Gastrocnemius medialis (tissue), 4 donors: ENCODE results near the gene CTNNBIP1. TPM values are rescaled to one million over a fixed set of nuclear protein-coding genes. Genes with fewer than 3 reads are reported as not detected.

Experiments used
- ATAC-seq, 2 donors: fragments of 150-250 bp; one replicate each; pipeline ENCODE4 v1.9.1; 2016
- DNase-seq, 2 donors: peaks; one replicate each; pipeline ENCODE4 v3.0.0-alpha.2; 2019
- H3K27ac ChIP-seq, 4 donors: fragments of 200-600 bp; sonication (generic); 1 replicate in 1 of 4; 2 replicates in 3 of 4; pipeline ENCODE4 v1.5.1; 2016 to 2018; ENCODE audit warnings: mild to moderate bottlenecking in 2 of 4, moderate library complexity in 1 of 4
- H3K27me3 ChIP-seq, 3 donors: fragments of 200-600 bp; sonication (generic) in 2 of 3; 1 replicate in 1 of 3; 2 replicates in 2 of 3; pipeline versions ENCODE4 v1.5.1 to v1.6.0; 2016 to 2019; ENCODE audit warnings: mild to moderate bottlenecking in 1 of 3, moderate library complexity in 1 of 3
- H3K36me3 ChIP-seq, 2 donors: fragments of 200-600 bp; sonication (generic) in 1 of 2; one replicate each; pipeline ENCODE4 v1.5.1; 2017 to 2018
- H3K4me1 ChIP-seq, 2 donors: fragments of 200-600 bp; sonication (generic) in 1 of 2; one replicate each; pipeline ENCODE4 v1.5.1; 2016 to 2017; ENCODE audit warnings: mild to moderate bottlenecking in 2 of 2
- H3K4me3 ChIP-seq, 4 donors: fragments of 200-600 bp; sonication (generic) in 3 of 4; 1 replicate in 1 of 4; 2 replicates in 3 of 4; pipeline ENCODE4 v1.5.1; 2016 to 2019; ENCODE audit warnings: mild to moderate bottlenecking in 2 of 4
- H3K9me3 ChIP-seq, 3 donors: fragments of 200-600 bp; sonication (generic) in 2 of 3; 1 replicate in 1 of 3; 2 replicates in 2 of 3; pipeline ENCODE4 v1.5.1; 2016 to 2019
- POLR2A ChIP-seq, 2 donors: fragments of 450-650 bp; IDR thresholded peaks; one replicate each; pipeline ENCODE4 v1.6.1; 2017; ENCODE audit warnings: antibody characterized with exemption in 2 of 2, mild to moderate bottlenecking in 2 of 2, moderate library complexity in 2 of 2
- in situ Hi-C, 4 donors: fragments of 200-750 bp; cut with MboI; loops; one replicate each; pipeline versions ENCODE4 v1.15.0 to v1.8.0; 2017; ENCODE audit warnings: low sequenced_read_pairs in 4 of 4
- intact Hi-C: fragments of 100-400 bp; cut with DNase I; formaldehyde crosslinking; loops from one replicate; pipeline ENCODE4 v1.15.1; 2023; ENCODE audit warnings: low total_unique reads
- total RNA-seq, 4 donors: library from RNA; depleted of rRNA; stranded (reverse); fragments of >200 nt; gene quantifications; one replicate each; pipeline versions ENCODE4 v1.1.0 to v1.2.3, GENCODE V29; 2016
- TF ChIP-seq, protein P1 (sequence below), 5 experiments: fragments of 450-650 bp in 3 of 5; fragments of 200-600 bp in 2 of 5; sonication (generic) in 2 of 5; IDR thresholded peaks in 4 of 5; conservative IDR thresholded peaks in 1 of 5; 1 replicate in 4 of 5; 2 replicates in 1 of 5; pipeline ENCODE4 v1.5.1; 2016 to 2019; ENCODE audit warnings: antibody characterized with exemption in 5 of 5, mild to moderate bottlenecking in 3 of 5, moderate library complexity in 3 of 5

The CTNNBIP1 gene
- total RNA-seq, 4 donors from 2014 or later = 10.3 to 13.2 (median 10.4) TPM

DNA sequence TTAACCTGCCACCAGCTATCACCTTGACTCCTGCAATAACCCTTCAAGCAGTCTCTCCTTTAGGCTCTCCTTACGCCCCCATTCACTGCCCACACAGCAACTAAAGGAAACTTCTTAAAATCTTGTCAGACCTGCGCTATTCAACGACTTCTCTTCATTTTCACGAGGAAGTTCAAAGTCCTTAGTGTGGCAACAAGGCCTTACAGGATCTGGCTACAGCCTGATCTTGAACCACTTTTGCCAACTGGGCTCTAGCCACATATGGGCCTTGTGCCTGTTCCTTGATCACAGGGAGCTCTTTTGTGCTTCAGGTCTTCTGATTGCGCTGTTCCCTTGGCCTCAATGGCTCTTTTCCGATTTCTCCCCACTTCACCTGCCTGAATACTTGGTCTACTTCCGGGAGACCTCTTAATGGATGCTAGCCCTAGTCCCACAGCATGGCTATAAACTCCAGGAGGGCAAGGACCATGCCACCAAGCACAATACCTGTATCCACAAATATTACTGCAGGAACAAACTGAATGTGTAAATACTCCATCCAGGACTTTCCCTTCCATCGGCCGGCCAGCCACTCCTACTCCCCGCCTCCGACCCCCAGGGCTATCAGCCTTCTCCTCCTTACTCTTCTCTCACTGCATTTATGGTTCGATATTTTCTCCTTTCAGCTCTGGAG lies 2.3 kb upstream of the CTNNBIP1 start:
- Histone ChIP-seq H3K36me3 (no peaks in the 10 kb centered on the region), H3K4me1 (peaks cover 23 to 27% of the 10 kb centered on the region in 2 donors), H3K4me3 (no peak overlapping the region), H3K9me3 (no peaks in the 10 kb centered on the region), H3K27me3 (no peaks in the 10 kb centered on the region), H3K27ac (peak overlapping the region in 3 of 4 donors; percentile 98 to 99 (median 98))
- no peak for ATAC-seq
- in situ Hi-C loops = no loop called here
- intact Hi-C loops = no loop called here
- TF ChIP-seq, protein P1, sequence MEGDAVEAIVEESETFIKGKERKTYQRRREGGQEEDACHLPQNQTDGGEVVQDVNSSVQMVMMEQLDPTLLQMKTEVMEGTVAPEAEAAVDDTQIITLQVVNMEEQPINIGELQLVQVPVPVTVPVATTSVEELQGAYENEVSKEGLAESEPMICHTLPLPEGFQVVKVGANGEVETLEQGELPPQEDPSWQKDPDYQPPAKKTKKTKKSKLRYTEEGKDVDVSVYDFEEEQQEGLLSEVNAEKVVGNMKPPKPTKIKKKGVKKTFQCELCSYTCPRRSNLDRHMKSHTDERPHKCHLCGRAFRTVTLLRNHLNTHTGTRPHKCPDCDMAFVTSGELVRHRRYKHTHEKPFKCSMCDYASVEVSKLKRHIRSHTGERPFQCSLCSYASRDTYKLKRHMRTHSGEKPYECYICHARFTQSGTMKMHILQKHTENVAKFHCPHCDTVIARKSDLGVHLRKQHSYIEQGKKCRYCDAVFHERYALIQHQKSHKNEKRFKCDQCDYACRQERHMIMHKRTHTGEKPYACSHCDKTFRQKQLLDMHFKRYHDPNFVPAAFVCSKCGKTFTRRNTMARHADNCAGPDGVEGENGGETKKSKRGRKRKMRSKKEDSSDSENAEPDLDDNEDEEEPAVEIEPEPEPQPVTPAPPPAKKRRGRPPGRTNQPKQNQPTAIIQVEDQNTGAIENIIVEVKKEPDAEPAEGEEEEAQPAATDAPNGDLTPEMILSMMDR (IDR thresholded peaks at IDR 0.05 in 4 of 5, conservative IDR thresholded peaks at IDR 0.05 in 1 of 5) = no peak
- TF ChIP-seq POLR2A (IDR thresholded peaks at IDR 0.05) = no peak
- no peak for DNase-seq

DNA sequence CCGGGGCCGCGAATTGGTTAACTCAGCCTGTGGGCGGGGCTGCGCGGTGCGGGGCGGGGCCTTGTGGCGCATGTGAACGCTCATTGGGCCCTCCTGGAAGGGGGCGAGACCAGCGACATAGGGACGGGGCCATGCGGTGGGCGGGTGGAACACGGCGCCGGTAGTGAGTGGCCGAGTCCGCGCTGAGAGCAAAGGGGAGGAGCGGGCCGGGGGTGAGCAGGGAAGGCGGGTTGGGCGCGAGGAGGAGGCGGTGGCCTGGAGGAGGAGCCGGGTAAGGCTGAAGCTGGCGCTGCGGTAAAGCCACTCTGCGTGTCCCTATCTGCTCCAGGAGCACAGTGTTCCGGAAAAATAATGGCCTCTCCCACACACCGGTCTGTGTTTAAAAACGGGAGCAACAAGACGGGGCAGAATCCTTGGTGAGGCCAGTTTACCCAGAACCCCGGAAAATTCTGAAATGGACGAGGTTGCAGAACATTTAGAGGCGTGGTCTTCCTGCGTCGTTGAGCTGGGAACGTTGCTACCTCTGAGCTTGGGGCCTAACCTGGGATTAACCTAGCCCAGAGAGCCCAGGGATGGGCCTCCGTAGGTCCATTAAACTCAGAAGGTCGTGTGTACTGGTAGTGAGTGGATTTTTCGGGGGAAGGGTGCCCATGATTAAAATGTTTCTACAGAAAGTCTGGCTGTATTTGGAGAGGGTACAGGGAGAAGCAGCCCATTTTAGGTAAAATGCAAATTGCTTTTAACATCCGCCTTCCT lies 532 bp upstream of the CTNNBIP1 start:
- in situ Hi-C loops (no loop called here), intact Hi-C loops (loop anchor here (1.0 to 2.0 kb wide), 4 partner anchors 33 to 488 kb away; partner anchors contain the start of genes LZIC, NMNAT1 and UBE4B)
- H3K9me3 ChIP-seq = no peaks in the 10 kb centered on the region
- TF ChIP-seq, protein P1 (IDR thresholded peaks at IDR 0.05 in 4 of 5, conservative IDR thresholded peaks at IDR 0.05 in 1 of 5) = no peak
- TF ChIP-seq POLR2A (IDR thresholded peaks at IDR 0.05) = peak; percentile 74 to 90
- peak overlapping the region; percentile 92 to 99 (median 98) for H3K27ac ChIP-seq
- DNase-seq = peak; percentile 99 to 100
- peak overlapping the region; percentile 59 to 79 (median 72) for H3K4me3 ChIP-seq
- ATAC-seq = peak; percentile 81 to 87
- peaks cover 27 to 29% of the 10 kb centered on the region in 2 donors for H3K4me1 ChIP-seq
- H3K27me3 ChIP-seq = no peaks in the 10 kb centered on the region
- H3K36me3 ChIP-seq = no peaks in the 10 kb centered on the region

DNA sequence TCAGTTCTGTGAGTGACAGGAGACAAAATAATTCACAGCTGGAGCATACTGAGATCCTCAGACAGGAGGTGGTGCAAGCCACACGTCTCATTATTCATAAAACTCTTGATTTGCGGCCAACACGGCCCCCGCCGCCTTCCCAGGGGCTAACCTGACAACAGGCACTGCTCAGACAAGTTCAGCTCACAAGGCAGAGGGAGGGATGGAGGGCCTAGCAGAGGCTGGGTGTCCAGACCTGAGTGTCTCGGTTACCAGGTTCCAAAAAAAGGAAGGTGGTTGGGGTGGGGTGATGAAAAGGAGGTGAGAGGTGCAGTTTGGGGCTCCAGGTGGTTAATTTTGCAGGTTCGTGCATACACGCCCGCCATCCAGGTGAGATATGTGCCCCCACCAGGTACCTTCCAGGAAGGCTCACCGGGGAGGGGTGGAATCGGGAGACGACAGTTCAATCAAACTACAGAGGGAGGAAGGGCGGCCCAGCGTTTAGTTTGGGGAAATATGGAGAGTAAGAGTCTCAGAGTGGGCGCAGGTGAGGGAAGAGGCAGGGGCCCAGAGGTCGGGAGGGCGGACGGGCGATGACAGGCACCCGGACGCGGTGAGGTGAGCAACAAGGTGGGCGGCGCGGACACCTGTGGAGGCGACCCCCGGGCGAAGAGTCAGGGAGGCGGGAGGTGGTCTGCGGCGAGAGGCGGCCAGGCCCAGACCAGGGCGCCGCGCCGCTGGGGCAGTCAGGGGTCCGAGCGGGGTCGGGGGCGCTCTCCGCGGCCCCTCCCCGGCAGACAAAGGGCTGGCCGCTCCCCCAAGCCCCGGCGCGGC lies 629 bp downstream of the CTNNBIP1 start:
- Histone ChIP-seq H3K4me3 (peak overlapping the region; percentile 74 to 82 (median 80)), H3K27me3 (no peaks in the 10 kb centered on the region), H3K4me1 (peaks cover 27 to 41% of the 10 kb centered on the region in 2 donors), H3K36me3 (no peaks in the 10 kb centered on the region), H3K9me3 (no peaks in the 10 kb centered on the region), H3K27ac (peak overlapping the region; percentile 70 to 85 (median 80))
- peak in 1 of 2 donors; percentile 30 for DNase-seq
- no peak for ATAC-seq
- in situ Hi-C loops = no loop called here
- TF ChIP-seq, protein P1 (IDR thresholded peaks at IDR 0.05 in 4 of 5, conservative IDR thresholded peaks at IDR 0.05 in 1 of 5) = no peak
- TF ChIP-seq POLR2A (IDR thresholded peaks at IDR 0.05) = no peak
- intact Hi-C loops = loop anchor here (1.0 to 2.0 kb wide), 4 partner anchors 34 to 489 kb away; partner anchors contain the start of genes LZIC, NMNAT1 and UBE4B

DNA sequence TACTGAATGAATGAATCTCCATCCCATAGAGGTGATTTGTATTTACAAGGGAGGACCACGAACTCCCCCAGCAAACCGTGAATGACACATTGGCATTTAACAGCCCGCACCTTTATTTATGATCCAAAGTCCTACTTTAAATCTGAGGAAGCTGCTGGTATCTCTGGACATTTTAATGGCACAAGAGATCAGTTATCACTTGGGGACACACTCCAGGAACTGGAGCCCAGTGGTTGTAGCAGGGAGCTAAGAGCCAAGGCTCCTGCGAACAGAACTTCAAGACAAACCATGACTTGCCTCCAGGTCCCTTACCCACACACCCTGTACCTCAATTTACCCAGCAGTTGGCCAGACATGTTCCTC lies 1.2 kb downstream of the CTNNBIP1 start:
- H3K4me1 ChIP-seq = peaks cover 27 to 47% of the 10 kb centered on the region in 2 donors
- peak overlapping the region; percentile 74 to 82 (median 80) for H3K4me3 ChIP-seq
- no peaks in the 10 kb centered on the region for H3K36me3 ChIP-seq
- DNase-seq (no peak), ATAC-seq (no peak)
- H3K27ac ChIP-seq = peak overlapping the region; percentile 70 to 85 (median 80)
- in situ Hi-C loops = no loop called here
- no peaks in the 10 kb centered on the region for H3K27me3 ChIP-seq
- intact Hi-C loops = no loop called here
- H3K9me3 ChIP-seq = no peaks in the 10 kb centered on the region
- no peak for TF ChIP-seq POLR2A (IDR thresholded peaks at IDR 0.05)
- TF ChIP-seq, protein P1 (IDR thresholded peaks at IDR 0.05 in 4 of 5, conservative IDR thresholded peaks at IDR 0.05 in 1 of 5) = no peak
